ENCODE results near the gene SBF1.
A peak's percentile ranks its signal among the peaks of the same experiment; 100 is the strongest.

The SBF1 gene

GRCh38 chr22:50498322-50498890 is 23.6 kb upstream of the SBF1 start:
- TF ChIP-seq CTCF (conservative IDR thresholded peaks at IDR 0.05) = peak; percentile 28; the same call in 1 of the 2 replicates
- no peak overlapping the region for H3K27ac ChIP-seq

- TF ChIP-seq CTCF (conservative IDR thresholded peaks at IDR 0.05) = no peak
- no peak overlapping the region for H3K27ac ChIP-seq
These were observed 22.3 kb upstream of the SBF1 start for GRCh38 chr22:50497093-50497492.

- H3K27ac ChIP-seq = 0 out of 2 replicates have a peak overlapping the region, but pooled peaks have one; percentile 11
These were observed 15.9 kb upstream of the SBF1 start for GRCh38 chr22:50490531-50491308.

GRCh38 chr22:50489363-50490243 is 14.8 kb upstream of the SBF1 start:
- TF ChIP-seq CTCF (conservative IDR thresholded peaks at IDR 0.05) = no peak
- H3K27ac ChIP-seq = no peak overlapping the region

More at GRCh38 chr22:50490531-50491308, 15.9 kb upstream of the SBF1 start:
- TF ChIP-seq CTCF (conservative IDR thresholded peaks at IDR 0.05) = no peak

- no peak for TF ChIP-seq CTCF (conservative IDR thresholded peaks at IDR 0.05)
- H3K27ac ChIP-seq = no peak overlapping the region
These were observed 14.1 kb upstream of the SBF1 start for GRCh38 chr22:50488886-50489285.

- TF ChIP-seq CTCF (conservative IDR thresholded peaks at IDR 0.05) = no peak
- no peak overlapping the region for H3K27ac ChIP-seq
These were observed 13.3 kb upstream of the SBF1 start for GRCh38 chr22:50488006-50488677.

Measured in VCaP (cell line).